H1 (cell line): Measurements from ENCODE around the gene CDC25C. TPM values are rescaled to one million over a fixed set of nuclear protein-coding genes. Genes with fewer than 3 reads are reported as not detected.

Experiments
- CHD7 ChIP-seq: fragments of 300-600 bp; sonication (generic); IDR thresholded peaks from 2 replicates; pipeline ENCODE4 v1.7.1; 2012; ENCODE audit warnings: low read length, moderate library complexity, mild to moderate bottlenecking, inconsistent platforms; ENCODE audit not compliant: insufficient replicate concordance
- SP1 ChIP-seq: IDR thresholded peaks from 2 replicates; pipeline ENCODE4 v1.6.1; 2011; ENCODE audit warnings: low read depth, low read length
- polyA plus RNA-seq, 7 experiments: library from polyadenylated mRNA; depleted of rRNA in 3 of 7; stranded (reverse) in 5 of 7; unstranded in 2 of 7; fragments of >200 nt in 5 of 7; fragments of 200-250 nt in 2 of 7; gene quantifications; 1 replicate in 5 of 7; 2 replicates in 1 of 7; 4 replicates in 1 of 7; pipeline versions ENCODE4 v1.2.1 to v1.2.3, GENCODE V29; 2011 to 2013; ENCODE audit warnings: missing spikeins in 2 of 7, mixed read lengths in 2 of 7
- total RNA-seq: library from RNA; stranded (reverse); fragmentation: NEBNext Ultra II Directional; extraction: Animal tissue kit (Norgen Biotek cat#: 25700); gene quantifications from 2 replicates; pipeline ENCODE4 v1.2.1, GENCODE V29; 2021

CDC25C gene
- total and polyA plus RNA-seq, 2 of the 8 experiments (the other 6 are each of a cell fraction or from before 2014, with no cell fraction given), result 18.4 to 20.8 TPM

GRCh38 chr5:138252944-138253343 is 78.7 kb downstream of the CDC25C start (continued):
- no peak for TF ChIP-seq CHD7
- TF ChIP-seq SP1, result no peak
